HCT116 (cell line): ENCODE measurements around the gene ARHGAP45. TPM values are rescaled to one million over a fixed set of nuclear protein-coding genes. Genes with fewer than 3 reads are reported as not detected.

ENCODE experiments used
- ATAC-seq: fragments of 200-7000 bp; cut with Tn5 transposase; 2 replicates; pipeline ENCODE4 v1.9.1; 2020; ENCODE audit warnings: mild to moderate bottlenecking, moderate library complexity
- BruUV-seq: library from RNA; stranded (reverse); fragments of 400-500 nt; replicated peaks from 2 replicates; lab custom pipeline; 2021; lab: Mats Ljungman, UMichigan
- CTCF ChIA-PET: fragments of 300-600 bp; sonication (Branson Sonifier 250); formaldehyde crosslinking; loops from one replicate; lab custom pipeline; 2021; ENCODE audit warnings: antibody characterized with exemption; lab: Charles Lee
- POLR2A ChIA-PET: fragments of 300-600, 350-600 bp; sonication (Branson Sonifier 250); formaldehyde crosslinking; loops from one replicate; lab custom pipeline; 2021; ENCODE audit warnings: antibody characterized with exemption; lab: Charles Lee
- RAD21 ChIA-PET, 2 experiments: fragments of 300-600 bp; sonication (Branson Sonifier 250); formaldehyde crosslinking; loops; one replicate each; lab custom pipeline; 2023; ENCODE audit warnings: low total read pairs in 2 of 2; ENCODE audit not compliant: uncharacterized antibody in 2 of 2, unreplicated experiment in 2 of 2, low non-redundant PET in 1 of 2; lab: Charles Lee
- DNase-seq: peaks from one replicate; pipeline ENCODE4 v3.0.0-alpha.2; 2010; ENCODE audit warnings: low read depth, low spot score
- H2AFZ ChIP-seq: fragments of 200-600 bp; shearing (Covaris generic), sonication (generic); 2 replicates; pipeline ENCODE4 v1.6.1; 2017; ENCODE audit warnings: low read depth, mixed run types, mixed read lengths, antibody characterized with exemption, low read length; ENCODE audit not compliant: poor library complexity, severe bottlenecking
- H3K27ac ChIP-seq: 2 replicates; pipeline ENCODE4 v1.5.1; 2012; ENCODE audit warnings: low read depth, low read length
- H3K27me3 ChIP-seq: fragments of 200-600 bp; sonication (generic); 2 replicates; pipeline ENCODE4 v1.6.1; 2016; ENCODE audit warnings: mixed run types, low read length, mixed read lengths; ENCODE audit not compliant: insufficient read depth
- H3K36me3 ChIP-seq, 2 experiments: fragments of 200-500 bp in 1 of 2; fragments of 200-600 bp in 1 of 2; sonication (Bioruptor generic) in 1 of 2; sonication (generic) in 1 of 2; 2 replicates each; pipeline versions ENCODE4 v1.5.1 to v1.6.1; 2014 to 2016; ENCODE audit warnings: low read length in 2 of 2, inconsistent platforms in 1 of 2, mixed read lengths in 1 of 2, mixed run types in 1 of 2; ENCODE audit not compliant: insufficient read depth in 2 of 2, control insufficient read depth in 1 of 2
- H3K4me1 ChIP-seq, 2 experiments: fragments of 200-600 bp in 1 of 2; sonication (generic) in 1 of 2; 2 replicates each; pipeline versions ENCODE4 v1.5.1 to v1.6.1; 2012 to 2017; ENCODE audit warnings: low read length in 2 of 2, inconsistent platforms in 1 of 2, mild to moderate bottlenecking in 1 of 2, mixed read lengths in 1 of 2, mixed run types in 1 of 2, moderate library complexity in 1 of 2; ENCODE audit not compliant: insufficient read depth in 2 of 2, control insufficient read depth in 1 of 2
- H3K4me2 ChIP-seq: fragments of 200-600 bp; sonication (generic); 2 replicates; pipeline ENCODE4 v1.6.1; 2017; ENCODE audit warnings: mixed run types, low read length, mixed read lengths
- H3K4me3 ChIP-seq, 2 experiments: fragments of 200-600 bp in 1 of 2; sonication (generic) in 1 of 2; replicated peaks in 1 of 2; 2 replicates each; pipeline ENCODE4 v1.5.1; 2011 to 2016; ENCODE audit warnings: low read length in 2 of 2, control low read depth in 1 of 2, low read depth in 1 of 2, mild to moderate bottlenecking in 1 of 2, mixed read lengths in 1 of 2, mixed run types in 1 of 2
- H3K79me2 ChIP-seq: fragments of 200-600 bp; sonication (generic); 2 replicates; pipeline ENCODE4 v1.6.1; 2017; ENCODE audit warnings: mild to moderate bottlenecking, mixed run types, low read length, moderate library complexity, mixed read lengths; ENCODE audit not compliant: insufficient read depth
- H3K9ac ChIP-seq: fragments of 200-600 bp; sonication (generic); 2 replicates; pipeline ENCODE4 v1.6.1; 2016; ENCODE audit warnings: low read length, mixed read lengths
- H3K9me2 ChIP-seq: fragments of 200-600 bp; sonication (generic), shearing (Covaris generic); 2 replicates; pipeline ENCODE4 v1.6.1; 2017; ENCODE audit warnings: mixed run types, mild to moderate bottlenecking, moderate library complexity; ENCODE audit not compliant: insufficient read depth
- H3K9me3 ChIP-seq, 2 experiments: fragments of 200-500 bp in 1 of 2; fragments of 200-600 bp in 1 of 2; sonication (Bioruptor generic) in 1 of 2; sonication (generic) in 1 of 2; 2 replicates each; pipeline ENCODE4 v1.6.1; 2014 to 2017; ENCODE audit warnings: low read length in 2 of 2, mixed read lengths in 2 of 2, inconsistent platforms in 1 of 2, low read depth in 1 of 2, mild to moderate bottlenecking in 1 of 2, mixed run types in 1 of 2, moderate library complexity in 1 of 2; ENCODE audit not compliant: control insufficient read depth in 1 of 2, insufficient read depth in 1 of 2
- H4K20me1 ChIP-seq: fragments of 200-600 bp; sonication (generic), shearing (Covaris generic); 2 replicates; pipeline ENCODE4 v1.6.1; 2017; ENCODE audit warnings: mixed run types, mild to moderate bottlenecking, moderate library complexity; ENCODE audit not compliant: insufficient read depth
- ATF3 ChIP-seq: IDR thresholded peaks from 2 replicates; pipeline ENCODE4 v1.6.1; 2012
- CBX3 ChIP-seq: IDR thresholded peaks from 2 replicates; pipeline ENCODE4 v1.6.1; 2012; ENCODE audit warnings: low read depth
- FOSL1 ChIP-seq: IDR thresholded peaks from 2 replicates; pipeline ENCODE4 v1.6.1; 2012; ENCODE audit warnings: low read depth
- POLR2A ChIP-seq: IDR thresholded peaks from 2 replicates; pipeline ENCODE4 v1.7.0; 2011; ENCODE audit warnings: borderline replicate concordance; ENCODE audit not compliant: insufficient read depth, insufficient read length; ENCODE audit errors: extremely low read depth
- RAD21 ChIP-seq: IDR thresholded peaks from 2 replicates; pipeline ENCODE4 v1.6.1; 2012; ENCODE audit warnings: low read depth, mild to moderate bottlenecking
- SP1 ChIP-seq: IDR thresholded peaks from 2 replicates; pipeline ENCODE4 v1.6.1; 2012; ENCODE audit warnings: low read depth
- ZNF274 ChIP-seq: fragments of 200-500 bp; sonication (Bioruptor generic); IDR thresholded peaks from 2 replicates; pipeline ENCODE4 v1.6.1; 2014; ENCODE audit warnings: mild to moderate bottlenecking, low read depth, low read length, inconsistent platforms
- intact Hi-C: fragments of 100-400 bp; cut with micrococcal nuclease; formaldehyde crosslinking; loops from 2 replicates; pipeline ENCODE4 v1.10.0; 2022
- total RNA-seq: library from RNA; stranded (reverse); gene quantifications from one replicate; pipeline ENCODE4 v1.2.1, GENCODE V29; 2021; ENCODE audit not compliant: unreplicated experiment

The ARHGAP45 gene
- total RNA-seq, 1 experiment from 2014 or later = 30.4 TPM

- ChIA-PET CTCF (interaction anchor here (0.8 kb wide), 1 partner anchor 83 kb away, joined by 4 read pairs; no protein-coding TSS in a partner anchor), RAD21 (no interaction called here), POLR2A (interaction anchor here (1.1 kb wide), 1 partner anchor 158 kb away, joined by 3 read pairs; the partner anchor contains the start of gene CIRBP)
- no peaks in the 10 kb centered on the region for H3K9me3 ChIP-seq
- ATAC-seq (no peak), DNase-seq (no peak)
- no peaks in the 10 kb centered on the region for H3K9me2 ChIP-seq
- no peak overlapping the region for H3K9ac ChIP-seq
- H3K4me3 ChIP-seq = no peak overlapping the region
- no peak overlapping the region for H3K4me2 ChIP-seq
- peaks cover 4 to 22% of the 10 kb centered on the region in 2 experiments; a peak in 3 of 4 replicates for H3K36me3 ChIP-seq
- no peaks in the 10 kb centered on the region for H4K20me1 ChIP-seq
- peaks cover 16 to 42% of the 10 kb centered on the region in 2 experiments for H3K4me1 ChIP-seq
- TF ChIP-seq POLR2A (no peak), FOSL1 (no peak), SP1 (no peak), ATF3 (no peak), CBX3 (no peak), ZNF274 (no peak), RAD21 (no peak)
- BruUV-seq = no TSS peak
- peak overlapping the region; percentile 38; the same call in 1 of the 2 replicates for H3K27ac ChIP-seq
- intact Hi-C loops = loop anchor here (5.0 kb wide), 1 partner anchor 81 kb away; no protein-coding TSS in a partner anchor
- peaks cover 9% of the 10 kb centered on the region; the same call in 1 of the 2 replicates for H3K79me2 ChIP-seq
- no peak overlapping the region for H2AFZ ChIP-seq
- no peaks in the 10 kb centered on the region for H3K27me3 ChIP-seq
Measured at GRCh38 chr19:1110809-1111640, 44.1 kb downstream of the ARHGAP45 start.
